GM23338 (cell line): Measurements from ENCODE around the gene GPR42. TPM values are rescaled to one million over a fixed set of nuclear protein-coding genes. Genes with fewer than 3 reads are reported as not detected.

ENCODE experiments used
- ATAC-seq: fragments of 200-7000 bp; cut with Tn5 transposase; 3 replicates; pipeline ENCODE4 v1.9.1; 2020
- DNase-seq: peaks from one replicate; pipeline ENCODE4 v3.0.0-alpha.2; 2015; ENCODE audit warnings: low spot score
- H2AFZ ChIP-seq: fragments of 200-600 bp; sonication (generic); 2 replicates; pipeline ENCODE4 v1.8.0; 2016; ENCODE audit warnings: antibody characterized with exemption, mild to moderate bottlenecking, moderate library complexity
- H3F3A ChIP-seq: fragments of 200-600 bp; sonication (generic); replicated peaks from 2 replicates; pipeline ENCODE4 v1.8.0; 2017; ENCODE audit warnings: antibody characterized with exemption, mixed run types, low read depth
- H3K27ac ChIP-seq: fragments of 200-600 bp; sonication (generic); 2 replicates; pipeline ENCODE4 v1.6.1; 2016; ENCODE audit warnings: low read depth
- H3K27me3 ChIP-seq: fragments of 200-600 bp; sonication (generic); 2 replicates; pipeline ENCODE4 v1.8.0; 2016; ENCODE audit warnings: mild to moderate bottlenecking, mixed run types, moderate library complexity; ENCODE audit not compliant: insufficient read depth
- H3K36me3 ChIP-seq: fragments of 200-600 bp; sonication (generic); 2 replicates; pipeline ENCODE4 v1.8.0; 2016; ENCODE audit warnings: mild to moderate bottlenecking; ENCODE audit not compliant: insufficient read depth
- H3K4me1 ChIP-seq: fragments of 200-600 bp; sonication (generic); 2 replicates; pipeline ENCODE4 v1.8.0; 2016; ENCODE audit warnings: mild to moderate bottlenecking, moderate library complexity; ENCODE audit not compliant: insufficient read depth
- H3K4me2 ChIP-seq: fragments of 200-600 bp; sonication (generic); 2 replicates; pipeline ENCODE4 v1.7.1; 2017; ENCODE audit warnings: mixed run types
- H3K4me3 ChIP-seq: fragments of 200-600 bp; sonication (generic); 2 replicates; pipeline ENCODE4 v1.6.1; 2016; ENCODE audit warnings: mixed run types
- H3K79me2 ChIP-seq: fragments of 200-600 bp; sonication (generic); replicated peaks from 2 replicates; pipeline ENCODE4 v1.8.0; 2017; ENCODE audit warnings: mild to moderate bottlenecking; ENCODE audit not compliant: insufficient read depth
- H3K9me2 ChIP-seq: fragments of 200-600 bp; sonication (generic); 2 replicates; pipeline ENCODE4 v1.8.0; 2017; ENCODE audit not compliant: insufficient read depth
- H4K20me1 ChIP-seq: fragments of 200-600 bp; sonication (generic); replicated peaks from 2 replicates; pipeline ENCODE4 v1.8.0; 2017; ENCODE audit warnings: mild to moderate bottlenecking; ENCODE audit not compliant: insufficient read depth
- H3K27ac Mint-ChIP-seq: 2 replicates; pipeline ENCODE4 v1.8.0; 2020; ENCODE audit warnings: inconsistent platforms, mild to moderate bottlenecking, moderate library complexity, mixed read lengths
- H3K27me3 Mint-ChIP-seq: 3 replicates; pipeline ENCODE4 v1.8.0; 2022; ENCODE audit warnings: low read depth, mild to moderate bottlenecking, moderate library complexity, mixed read lengths, inconsistent platforms; ENCODE audit not compliant: insufficient read depth, poor library complexity
- H3K36me3 Mint-ChIP-seq: 3 replicates; pipeline ENCODE4 v1.8.0; 2021; ENCODE audit warnings: low read depth, mild to moderate bottlenecking, inconsistent platforms, moderate library complexity, mixed read lengths
- H3K4me1 Mint-ChIP-seq: 3 replicates; pipeline ENCODE4 v1.8.0; 2020; ENCODE audit warnings: mild to moderate bottlenecking, inconsistent platforms, mixed read lengths
- H3K4me3 Mint-ChIP-seq: 3 replicates; pipeline ENCODE4 v1.8.0; 2021; ENCODE audit warnings: moderate library complexity, mild to moderate bottlenecking, inconsistent platforms, mixed read lengths
- H3K9me3 Mint-ChIP-seq: 3 replicates; pipeline ENCODE4 v1.8.0; 2020; ENCODE audit warnings: moderate library complexity, mild to moderate bottlenecking, inconsistent platforms, mixed read lengths
- EZH2 ChIP-seq: fragments of 200-600 bp; sonication (generic); IDR thresholded peaks from one replicate; pipeline ENCODE4 v1.8.0; 2017; ENCODE audit warnings: antibody characterized with exemption, mild to moderate bottlenecking, low read depth; ENCODE audit not compliant: unreplicated experiment
- EZH2phosphoT487 ChIP-seq: fragments of 200-600 bp; sonication (generic); IDR thresholded peaks from one replicate; pipeline ENCODE4 v1.8.1; 2018; ENCODE audit warnings: antibody characterized with exemption; ENCODE audit not compliant: unreplicated experiment
- JUNB ChIP-seq: IDR thresholded peaks from one replicate; pipeline ENCODE4 v1.6.1; 2016; ENCODE audit warnings: antibody characterized with exemption; ENCODE audit not compliant: unreplicated experiment
- POLR2AphosphoS5 ChIP-seq: IDR thresholded peaks from 2 replicates; pipeline ENCODE4 v1.6.1; 2016; ENCODE audit warnings: antibody characterized with exemption, low read depth
- ZNF114 ChIP-seq: fragments of 250-450 bp; sonication (Bioruptor Pico); IDR thresholded peaks from 2 replicates; pipeline ENCODE4 v1.5.0; 2020; ENCODE audit warnings: mild to moderate bottlenecking, moderate library complexity
- polyA plus RNA-seq: library from polyadenylated mRNA; unstranded; fragments of >200 nt; fragmentation: Nextera tagmentation; extraction: Ambion mirVana; gene quantifications from 2 replicates; pipeline ENCODE4 v1.2.1, GENCODE V29; 2016
- total RNA-seq: library from RNA; depleted of rRNA; stranded (reverse); fragments of >200 nt; shearing (Covaris generic); gene quantifications from 2 replicates; pipeline ENCODE4 v1.2.3, GENCODE V29; 2014
- TF ChIP-seq, protein P1 (sequence below): fragments of 250-450 bp; sonication (Bioruptor Pico); IDR thresholded peaks from 2 replicates; pipeline ENCODE4 v1.5.0; 2020; ENCODE audit warnings: mild to moderate bottlenecking, moderate library complexity
- TF ChIP-seq, protein P2 (sequence below), 2 experiments: fragments of 200-600 bp in 1 of 2; sonication (generic) in 1 of 2; conservative IDR thresholded peaks; 2 replicates each; pipeline versions ENCODE4 v1.5.1 to v1.6.1; 2016 to 2017; ENCODE audit warnings: antibody characterized with exemption in 2 of 2, low read depth in 2 of 2, mild to moderate bottlenecking in 2 of 2, moderate library complexity in 1 of 2
- TF ChIP-seq, protein P3 (sequence below): IDR thresholded peaks from one replicate; pipeline ENCODE4 v1.6.1; 2018; ENCODE audit warnings: antibody characterized with exemption; ENCODE audit not compliant: unreplicated experiment

Gene GPR42
- total and polyA plus RNA-seq, 2 experiments from 2014 or later = not detected

DNA sequence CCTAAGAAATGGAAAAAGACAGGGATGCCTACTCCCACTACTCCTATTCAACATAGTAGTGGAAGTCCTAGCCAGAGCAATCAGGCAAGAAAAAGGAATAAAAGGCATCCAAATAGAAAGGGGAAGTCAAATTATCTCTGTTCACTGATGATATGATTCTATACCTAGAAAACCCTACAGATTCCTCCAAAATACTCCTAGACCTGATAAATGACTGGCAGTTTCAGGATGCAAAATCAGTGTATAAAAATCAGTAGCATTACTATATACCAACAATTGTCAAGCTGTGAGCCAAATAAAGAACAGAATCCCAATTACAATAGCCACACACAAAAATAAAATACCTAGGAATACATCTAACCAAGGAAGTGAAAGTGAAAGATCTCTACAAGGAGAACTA, 1.3 kb upstream of the GPR42 start (continued):
- TF ChIP-seq, protein P1, sequence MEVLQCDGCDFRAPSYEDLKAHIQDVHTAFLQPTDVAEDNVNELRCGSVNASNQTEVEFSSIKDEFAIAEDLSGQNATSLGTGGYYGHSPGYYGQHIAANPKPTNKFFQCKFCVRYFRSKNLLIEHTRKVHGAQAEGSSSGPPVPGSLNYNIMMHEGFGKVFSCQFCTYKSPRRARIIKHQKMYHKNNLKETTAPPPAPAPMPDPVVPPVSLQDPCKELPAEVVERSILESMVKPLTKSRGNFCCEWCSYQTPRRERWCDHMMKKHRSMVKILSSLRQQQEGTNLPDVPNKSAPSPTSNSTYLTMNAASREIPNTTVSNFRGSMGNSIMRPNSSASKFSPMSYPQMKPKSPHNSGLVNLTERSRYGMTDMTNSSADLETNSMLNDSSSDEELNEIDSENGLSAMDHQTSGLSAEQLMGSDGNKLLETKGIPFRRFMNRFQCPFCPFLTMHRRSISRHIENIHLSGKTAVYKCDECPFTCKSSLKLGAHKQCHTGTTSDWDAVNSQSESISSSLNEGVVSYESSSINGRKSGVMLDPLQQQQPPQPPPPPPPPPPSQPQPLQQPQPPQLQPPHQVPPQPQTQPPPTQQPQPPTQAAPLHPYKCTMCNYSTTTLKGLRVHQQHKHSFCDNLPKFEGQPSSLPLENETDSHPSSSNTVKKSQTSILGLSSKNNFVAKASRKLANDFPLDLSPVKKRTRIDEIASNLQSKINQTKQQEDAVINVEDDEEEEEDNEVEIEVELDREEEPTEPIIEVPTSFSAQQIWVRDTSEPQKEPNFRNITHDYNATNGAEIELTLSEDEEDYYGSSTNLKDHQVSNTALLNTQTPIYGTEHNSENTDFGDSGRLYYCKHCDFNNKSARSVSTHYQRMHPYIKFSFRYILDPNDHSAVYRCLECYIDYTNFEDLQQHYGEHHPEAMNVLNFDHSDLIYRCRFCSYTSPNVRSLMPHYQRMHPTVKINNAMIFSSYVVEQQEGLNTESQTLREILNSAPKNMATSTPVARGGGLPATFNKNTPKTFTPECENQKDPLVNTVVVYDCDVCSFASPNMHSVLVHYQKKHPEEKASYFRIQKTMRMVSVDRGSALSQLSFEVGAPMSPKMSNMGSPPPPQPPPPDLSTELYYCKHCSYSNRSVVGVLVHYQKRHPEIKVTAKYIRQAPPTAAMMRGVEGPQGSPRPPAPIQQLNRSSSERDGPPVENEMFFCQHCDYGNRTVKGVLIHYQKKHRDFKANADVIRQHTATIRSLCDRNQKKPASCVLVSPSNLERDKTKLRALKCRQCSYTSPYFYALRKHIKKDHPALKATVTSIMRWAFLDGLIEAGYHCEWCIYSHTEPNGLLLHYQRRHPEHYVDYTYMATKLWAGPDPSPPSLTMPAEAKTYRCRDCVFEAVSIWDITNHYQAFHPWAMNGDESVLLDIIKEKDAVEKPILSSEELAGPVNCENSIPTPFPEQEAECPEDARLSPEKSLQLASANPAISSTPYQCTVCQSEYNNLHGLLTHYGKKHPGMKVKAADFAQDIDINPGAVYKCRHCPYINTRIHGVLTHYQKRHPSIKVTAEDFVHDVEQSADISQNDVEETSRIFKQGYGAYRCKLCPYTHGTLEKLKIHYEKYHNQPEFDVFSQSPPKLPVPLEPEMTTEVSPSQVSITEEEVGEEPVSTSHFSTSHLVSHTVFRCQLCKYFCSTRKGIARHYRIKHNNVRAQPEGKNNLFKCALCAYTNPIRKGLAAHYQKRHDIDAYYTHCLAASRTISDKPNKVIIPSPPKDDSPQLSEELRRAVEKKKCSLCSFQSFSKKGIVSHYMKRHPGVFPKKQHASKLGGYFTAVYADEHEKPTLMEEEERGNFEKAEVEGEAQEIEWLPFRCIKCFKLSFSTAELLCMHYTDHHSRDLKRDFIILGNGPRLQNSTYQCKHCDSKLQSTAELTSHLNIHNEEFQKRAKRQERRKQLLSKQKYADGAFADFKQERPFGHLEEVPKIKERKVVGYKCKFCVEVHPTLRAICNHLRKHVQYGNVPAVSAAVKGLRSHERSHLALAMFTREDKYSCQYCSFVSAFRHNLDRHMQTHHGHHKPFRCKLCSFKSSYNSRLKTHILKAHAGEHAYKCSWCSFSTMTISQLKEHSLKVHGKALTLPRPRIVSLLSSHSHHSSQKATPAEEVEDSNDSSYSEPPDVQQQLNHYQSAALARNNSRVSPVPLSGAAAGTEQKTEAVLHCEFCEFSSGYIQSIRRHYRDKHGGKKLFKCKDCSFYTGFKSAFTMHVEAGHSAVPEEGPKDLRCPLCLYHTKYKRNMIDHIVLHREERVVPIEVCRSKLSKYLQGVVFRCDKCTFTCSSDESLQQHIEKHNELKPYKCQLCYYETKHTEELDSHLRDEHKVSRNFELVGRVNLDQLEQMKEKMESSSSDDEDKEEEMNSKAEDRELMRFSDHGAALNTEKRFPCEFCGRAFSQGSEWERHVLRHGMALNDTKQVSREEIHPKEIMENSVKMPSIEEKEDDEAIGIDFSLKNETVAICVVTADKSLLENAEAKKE = no peak
- TF ChIP-seq JUNB = no peak
- no peak for TF ChIP-seq ZNF114

DNA sequence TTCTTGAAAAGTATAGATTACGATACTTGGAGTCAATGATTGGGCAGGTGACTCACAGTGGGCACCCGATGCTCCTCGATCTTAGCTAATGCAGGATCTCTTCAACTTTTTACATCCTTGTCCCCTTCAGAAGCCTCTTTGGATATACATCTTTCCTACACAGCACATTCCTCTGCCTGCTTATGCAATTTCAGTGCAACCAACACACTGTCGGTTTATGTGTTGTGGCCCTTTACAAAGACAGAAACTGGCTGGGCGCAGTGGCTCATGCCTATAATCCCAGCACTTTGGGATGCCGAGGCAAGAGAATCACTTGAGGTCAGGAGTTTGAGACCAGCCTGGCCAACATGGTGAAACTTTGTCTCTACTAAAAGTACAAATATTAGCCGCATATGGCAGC, 2.6 kb downstream of the GPR42 start:
- no peak overlapping the region for H3K27ac ChIP-seq
- H3K9me2 ChIP-seq = no peaks in the 10 kb centered on the region
- Mint-ChIP-seq H3K27me3 (peaks cover 12% of the 10 kb centered on the region), H3K27ac (no peak overlapping the region), H3K4me1 (peaks cover 10% of the 10 kb centered on the region), H3K4me3 (no peak overlapping the region), H3K9me3 (peaks cover 12% of the 10 kb centered on the region), H3K36me3 (no peaks in the 10 kb centered on the region; the same call in 2 of the 3 replicates)
- H4K20me1 ChIP-seq = no peaks in the 10 kb centered on the region
- DNase-seq = no peak
- no peaks in the 10 kb centered on the region for H3K79me2 ChIP-seq
- H3K4me1 ChIP-seq = peaks cover 6% of the 10 kb centered on the region
- no peak overlapping the region for H3K4me3 ChIP-seq
- no peaks in the 10 kb centered on the region for H3K36me3 ChIP-seq
- ATAC-seq = no peak
- no peaks in the 10 kb centered on the region for H3K27me3 ChIP-seq
- H3F3A ChIP-seq = no peaks in the 10 kb centered on the region
- no peak overlapping the region for H2AFZ ChIP-seq
- no peak overlapping the region for H3K4me2 ChIP-seq
- TF ChIP-seq, protein P2, sequence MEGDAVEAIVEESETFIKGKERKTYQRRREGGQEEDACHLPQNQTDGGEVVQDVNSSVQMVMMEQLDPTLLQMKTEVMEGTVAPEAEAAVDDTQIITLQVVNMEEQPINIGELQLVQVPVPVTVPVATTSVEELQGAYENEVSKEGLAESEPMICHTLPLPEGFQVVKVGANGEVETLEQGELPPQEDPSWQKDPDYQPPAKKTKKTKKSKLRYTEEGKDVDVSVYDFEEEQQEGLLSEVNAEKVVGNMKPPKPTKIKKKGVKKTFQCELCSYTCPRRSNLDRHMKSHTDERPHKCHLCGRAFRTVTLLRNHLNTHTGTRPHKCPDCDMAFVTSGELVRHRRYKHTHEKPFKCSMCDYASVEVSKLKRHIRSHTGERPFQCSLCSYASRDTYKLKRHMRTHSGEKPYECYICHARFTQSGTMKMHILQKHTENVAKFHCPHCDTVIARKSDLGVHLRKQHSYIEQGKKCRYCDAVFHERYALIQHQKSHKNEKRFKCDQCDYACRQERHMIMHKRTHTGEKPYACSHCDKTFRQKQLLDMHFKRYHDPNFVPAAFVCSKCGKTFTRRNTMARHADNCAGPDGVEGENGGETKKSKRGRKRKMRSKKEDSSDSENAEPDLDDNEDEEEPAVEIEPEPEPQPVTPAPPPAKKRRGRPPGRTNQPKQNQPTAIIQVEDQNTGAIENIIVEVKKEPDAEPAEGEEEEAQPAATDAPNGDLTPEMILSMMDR (conservative IDR thresholded peaks at IDR 0.05; ENCODE audit: low read depth in 2 of 2) = no peak
- TF ChIP-seq EZH2 (no peak), EZH2phosphoT487 (no peak), ZNF114 (no peak), JUNB (no peak), POLR2AphosphoS5 (no peak)
- TF ChIP-seq, protein P3, sequence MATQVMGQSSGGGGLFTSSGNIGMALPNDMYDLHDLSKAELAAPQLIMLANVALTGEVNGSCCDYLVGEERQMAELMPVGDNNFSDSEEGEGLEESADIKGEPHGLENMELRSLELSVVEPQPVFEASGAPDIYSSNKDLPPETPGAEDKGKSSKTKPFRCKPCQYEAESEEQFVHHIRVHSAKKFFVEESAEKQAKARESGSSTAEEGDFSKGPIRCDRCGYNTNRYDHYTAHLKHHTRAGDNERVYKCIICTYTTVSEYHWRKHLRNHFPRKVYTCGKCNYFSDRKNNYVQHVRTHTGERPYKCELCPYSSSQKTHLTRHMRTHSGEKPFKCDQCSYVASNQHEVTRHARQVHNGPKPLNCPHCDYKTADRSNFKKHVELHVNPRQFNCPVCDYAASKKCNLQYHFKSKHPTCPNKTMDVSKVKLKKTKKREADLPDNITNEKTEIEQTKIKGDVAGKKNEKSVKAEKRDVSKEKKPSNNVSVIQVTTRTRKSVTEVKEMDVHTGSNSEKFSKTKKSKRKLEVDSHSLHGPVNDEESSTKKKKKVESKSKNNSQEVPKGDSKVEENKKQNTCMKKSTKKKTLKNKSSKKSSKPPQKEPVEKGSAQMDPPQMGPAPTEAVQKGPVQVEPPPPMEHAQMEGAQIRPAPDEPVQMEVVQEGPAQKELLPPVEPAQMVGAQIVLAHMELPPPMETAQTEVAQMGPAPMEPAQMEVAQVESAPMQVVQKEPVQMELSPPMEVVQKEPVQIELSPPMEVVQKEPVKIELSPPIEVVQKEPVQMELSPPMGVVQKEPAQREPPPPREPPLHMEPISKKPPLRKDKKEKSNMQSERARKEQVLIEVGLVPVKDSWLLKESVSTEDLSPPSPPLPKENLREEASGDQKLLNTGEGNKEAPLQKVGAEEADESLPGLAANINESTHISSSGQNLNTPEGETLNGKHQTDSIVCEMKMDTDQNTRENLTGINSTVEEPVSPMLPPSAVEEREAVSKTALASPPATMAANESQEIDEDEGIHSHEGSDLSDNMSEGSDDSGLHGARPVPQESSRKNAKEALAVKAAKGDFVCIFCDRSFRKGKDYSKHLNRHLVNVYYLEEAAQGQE = no peak
